UCSD-AML1 (cell line): ENCODE data around the gene PDE5A.

Source experiments
- DNase-seq: peaks from one replicate; lab custom pipeline; 2025; ENCODE audit not compliant: unreplicated experiment; lab: John Stamatoyannopoulos, UW

PDE5A gene

DNA sequence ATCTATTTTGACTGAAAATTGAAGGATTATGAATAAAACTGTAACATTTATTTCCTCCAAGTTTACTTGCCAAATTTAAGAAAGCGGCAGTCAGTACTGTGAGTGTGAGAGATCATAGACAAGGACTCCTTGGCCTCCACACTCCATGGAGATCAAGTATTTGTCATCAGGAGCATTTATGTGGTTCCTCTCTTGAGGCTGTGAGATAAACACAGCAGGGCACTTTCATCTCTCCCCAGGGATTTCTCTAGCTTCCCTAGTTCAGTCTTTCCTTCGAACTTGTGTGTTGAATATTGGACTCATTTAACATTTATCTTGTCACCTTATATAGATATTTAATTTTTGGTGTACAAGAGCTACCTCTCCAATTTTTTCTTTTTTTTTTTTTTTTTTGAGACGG, 40.8 kb downstream of the PDE5A start:
- DNase-seq = no peak

DNA sequence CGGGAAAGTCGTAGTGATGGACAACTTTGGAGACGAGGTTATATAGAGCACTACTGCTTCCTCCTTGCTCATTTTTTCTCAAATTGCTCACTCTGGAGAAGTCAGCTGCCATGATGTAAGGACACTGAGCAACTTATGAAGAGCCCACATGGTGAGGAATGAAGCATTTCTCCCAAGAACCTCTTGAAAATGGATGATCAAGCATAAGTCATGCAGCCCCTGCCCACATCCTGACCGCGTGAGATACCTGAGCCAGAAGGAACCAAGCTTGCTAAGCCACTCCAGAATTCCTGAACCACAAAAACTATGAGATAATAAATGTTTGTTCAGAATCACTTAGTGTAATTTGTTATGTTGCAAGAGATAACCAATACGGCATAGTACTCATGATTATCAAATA, 42.8 kb downstream of the PDE5A start:
- no peak for DNase-seq

DNA sequence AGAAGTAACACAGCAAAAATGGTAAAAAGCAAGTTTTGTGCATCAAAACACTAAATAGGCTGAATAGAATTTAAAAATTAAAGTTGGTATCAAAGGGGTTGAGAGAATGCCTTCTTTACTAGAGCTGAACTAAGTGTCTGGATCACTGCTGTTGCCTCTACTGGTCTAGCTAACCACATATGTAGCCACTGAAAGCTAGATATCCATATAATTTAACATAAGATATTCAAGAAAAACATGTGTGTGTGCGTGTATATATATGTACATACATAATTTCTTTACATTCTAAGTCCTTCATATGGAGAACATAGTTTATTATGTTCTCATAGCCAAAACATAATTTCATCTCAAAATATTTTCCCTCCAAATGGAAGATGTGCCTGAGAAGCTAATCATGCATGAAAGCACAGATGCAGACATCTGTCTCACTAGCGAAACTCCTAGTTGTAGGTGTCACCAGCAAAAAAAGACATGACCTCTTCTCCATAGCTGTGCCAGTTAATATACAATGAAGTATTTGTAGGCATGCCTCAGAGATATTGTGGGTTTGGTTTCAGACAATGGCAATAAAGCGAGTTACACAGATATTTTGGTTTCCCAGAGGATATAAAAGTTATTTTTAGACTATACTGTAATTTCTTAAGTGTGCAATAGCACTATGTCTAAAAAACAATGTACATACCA, 47.3 kb downstream of the PDE5A start:
- no peak for DNase-seq

DNA sequence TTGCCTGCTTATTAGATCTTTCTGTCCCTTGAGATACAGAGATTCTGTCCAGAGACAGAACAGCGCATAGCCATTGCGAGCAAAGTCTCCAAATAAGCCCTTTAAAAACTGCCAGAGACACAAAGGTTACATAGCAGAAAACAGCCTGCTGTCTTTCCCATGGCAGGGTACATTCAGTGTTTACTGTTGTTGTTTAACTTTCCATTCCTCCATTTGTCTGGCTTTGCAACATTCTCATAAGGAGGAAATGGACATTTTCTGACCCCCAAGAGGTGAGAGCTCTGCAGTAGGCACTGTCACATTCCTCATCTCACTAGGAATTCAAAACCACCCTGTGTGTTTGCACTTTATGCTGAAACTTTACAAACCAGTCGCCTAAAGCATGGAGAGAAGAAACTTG, 48.3 kb downstream of the PDE5A start:
- DNase-seq = no peak

DNA sequence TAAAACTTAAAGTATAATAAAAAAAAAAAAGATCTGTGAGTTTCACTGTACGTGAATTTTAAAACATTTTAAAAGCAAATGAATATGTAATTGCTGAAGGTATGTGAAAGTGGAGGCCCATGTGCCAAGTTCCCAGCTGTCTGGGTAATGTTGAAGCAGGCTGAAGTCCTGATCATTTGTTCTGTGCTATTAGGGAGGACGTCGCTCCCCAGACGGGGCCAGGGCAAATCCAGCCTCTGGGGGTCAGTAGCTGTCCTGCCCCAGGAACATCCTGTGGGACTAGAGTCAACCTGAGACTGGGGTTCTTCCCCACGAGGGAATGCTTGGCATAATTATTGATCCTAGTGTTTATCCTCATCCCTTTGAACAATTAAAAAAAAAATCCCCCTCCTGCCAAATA, 48.8 kb downstream of the PDE5A start:
- no peak for DNase-seq

DNA sequence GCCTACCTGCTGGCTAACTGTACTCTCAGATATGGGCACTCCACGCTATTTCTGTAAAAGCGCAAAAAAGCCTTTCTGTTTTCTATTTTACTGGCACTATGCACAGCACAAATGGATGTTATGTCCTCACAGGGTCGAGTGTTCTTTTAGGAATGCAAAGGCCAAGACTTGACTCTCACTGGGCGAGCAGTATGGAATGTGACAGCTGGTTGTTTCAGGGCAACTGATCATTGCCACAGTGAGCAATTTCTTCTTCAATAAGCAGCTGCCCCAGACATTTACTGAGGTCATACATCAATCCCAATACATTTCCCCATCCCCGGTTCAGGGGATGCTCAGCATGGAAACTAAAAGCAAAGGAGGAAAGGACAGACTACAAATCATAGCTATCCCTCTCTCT, 58.2 kb downstream of the PDE5A start:
- DNase-seq = no peak

DNA sequence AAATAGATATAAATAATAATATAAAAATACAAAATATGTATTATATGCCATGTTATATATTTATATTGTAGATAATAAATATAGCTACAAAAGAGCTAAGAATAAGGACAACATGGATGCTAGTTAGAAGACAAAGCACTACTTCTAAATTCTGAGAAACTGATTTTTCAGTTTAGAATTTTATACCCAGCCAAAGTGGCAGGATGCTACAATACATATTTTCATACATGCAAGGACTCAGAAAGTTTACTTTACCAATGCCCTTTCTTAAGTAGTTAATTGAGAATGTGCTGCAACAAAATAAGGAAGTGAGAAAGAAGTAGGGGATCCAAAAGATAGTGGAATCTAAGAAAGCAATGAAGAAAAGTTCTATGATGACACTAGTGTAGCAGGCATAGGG, 64.5 kb downstream of the PDE5A start:
- DNase-seq = no peak

DNA sequence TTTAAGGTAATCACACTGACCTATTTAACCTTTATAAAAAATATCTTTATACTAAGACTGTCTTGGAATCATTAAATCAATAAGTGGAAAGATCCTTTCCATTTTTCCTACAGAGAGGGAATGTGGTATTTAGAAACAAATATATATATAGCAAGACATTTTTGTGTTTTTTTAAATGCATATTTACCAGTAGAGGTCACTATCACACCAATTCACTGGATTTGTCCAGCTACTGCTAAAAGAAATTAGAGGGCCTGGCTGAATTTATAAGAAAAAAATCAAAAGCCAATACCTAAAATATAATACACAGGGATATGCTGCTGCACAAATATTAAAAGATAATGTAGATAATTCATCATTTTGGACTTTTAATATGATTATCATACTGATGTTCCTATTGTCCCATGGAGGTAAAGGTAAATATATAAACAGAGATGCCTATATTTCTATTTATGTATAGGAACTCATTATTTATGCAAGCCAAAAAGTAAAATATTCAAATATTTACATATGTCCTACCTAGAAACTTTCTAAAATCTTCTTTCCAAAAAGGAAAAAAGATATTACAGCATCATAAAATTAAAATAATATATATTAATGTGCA, 69.5 kb downstream of the PDE5A start:
- no peak for DNase-seq

DNA sequence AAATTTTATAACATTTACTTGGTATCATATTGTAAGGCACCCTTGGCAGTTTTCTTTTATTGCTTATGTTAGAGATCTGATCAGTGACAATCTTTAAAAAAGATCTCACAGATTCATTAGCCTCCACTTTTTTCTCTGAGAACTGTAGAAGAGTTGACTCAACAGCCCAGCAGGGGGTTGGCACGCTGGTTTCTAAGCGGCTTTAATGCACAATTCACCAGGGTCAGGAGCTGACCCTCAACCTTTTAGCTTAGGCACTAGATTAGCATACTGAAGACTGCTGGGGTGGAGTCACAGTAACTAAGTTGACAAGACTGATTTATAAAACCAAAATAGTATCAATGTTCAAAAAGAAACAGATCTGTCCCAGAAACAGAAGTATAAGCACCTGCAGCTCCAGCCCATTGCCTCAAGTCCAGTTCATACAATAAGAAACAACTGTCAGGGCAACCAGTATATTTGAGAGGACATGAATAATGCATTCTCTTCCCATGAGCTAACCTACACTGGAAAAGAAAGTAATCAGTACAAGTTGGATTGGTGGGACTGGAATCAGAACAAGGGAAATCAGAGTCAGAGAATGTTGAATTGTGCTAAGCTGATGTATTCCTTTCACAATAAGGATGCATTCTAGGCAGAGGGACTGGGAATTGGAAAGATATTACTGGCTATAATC, 77.6 kb downstream of the PDE5A start:
- DNase-seq = no peak

DNA sequence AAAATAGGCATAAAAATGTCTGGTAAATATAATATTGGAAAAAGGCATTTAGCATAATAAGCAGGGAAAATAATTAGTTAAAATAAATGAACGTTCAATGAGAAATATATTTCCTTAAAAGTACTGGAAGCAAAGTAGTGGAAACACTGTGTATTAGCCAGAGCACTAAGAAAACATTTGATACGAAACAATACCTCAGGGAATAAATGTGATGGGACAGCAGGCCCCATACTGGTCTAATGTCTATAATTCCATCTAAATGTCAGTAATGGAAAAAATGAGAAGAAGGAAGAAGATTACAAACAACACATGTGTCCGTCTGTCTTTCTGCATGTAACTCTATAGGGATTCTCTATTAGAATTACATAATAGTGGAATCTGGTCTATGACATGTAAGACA, 79.0 kb downstream of the PDE5A start:
- no peak for DNase-seq

DNA sequence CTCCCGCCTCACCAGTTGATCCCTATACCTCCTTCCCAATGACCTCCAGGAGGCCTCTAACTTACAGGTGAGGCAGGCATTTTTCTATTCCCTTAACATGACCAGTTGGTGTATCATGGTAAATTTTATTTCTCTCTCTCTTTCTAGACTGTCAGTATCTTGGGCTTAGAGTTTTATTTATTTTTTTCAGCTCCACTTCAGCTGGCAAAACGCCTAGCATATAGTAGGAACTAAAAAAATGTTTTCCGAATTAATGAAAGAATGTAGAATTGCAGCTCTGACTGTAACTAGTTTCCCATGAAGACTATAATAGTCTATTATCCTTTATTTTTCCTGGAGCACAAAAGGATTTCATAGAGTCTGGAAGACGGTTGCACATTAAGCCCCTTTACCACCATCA, 84.8 kb downstream of the PDE5A start:
- DNase-seq = no peak

DNA sequence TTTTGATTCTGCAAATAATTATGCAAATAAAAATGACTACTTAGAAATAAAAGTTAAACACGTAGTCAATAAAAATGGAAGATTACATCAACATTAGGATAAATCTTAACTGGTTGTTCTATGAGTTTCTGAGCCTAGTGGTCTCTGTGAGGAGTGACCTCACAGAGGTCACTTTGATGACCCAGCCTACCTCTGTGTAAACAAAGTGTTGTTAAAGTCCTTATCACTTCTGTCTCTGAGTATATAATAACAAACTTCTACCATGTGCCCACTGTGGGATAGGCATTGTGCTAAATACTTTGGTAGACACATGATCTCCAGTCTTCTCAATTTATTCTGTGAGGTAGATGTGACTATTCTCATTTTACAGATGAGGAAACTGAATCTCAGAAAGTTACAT, 85.4 kb downstream of the PDE5A start:
- no peak for DNase-seq

DNA sequence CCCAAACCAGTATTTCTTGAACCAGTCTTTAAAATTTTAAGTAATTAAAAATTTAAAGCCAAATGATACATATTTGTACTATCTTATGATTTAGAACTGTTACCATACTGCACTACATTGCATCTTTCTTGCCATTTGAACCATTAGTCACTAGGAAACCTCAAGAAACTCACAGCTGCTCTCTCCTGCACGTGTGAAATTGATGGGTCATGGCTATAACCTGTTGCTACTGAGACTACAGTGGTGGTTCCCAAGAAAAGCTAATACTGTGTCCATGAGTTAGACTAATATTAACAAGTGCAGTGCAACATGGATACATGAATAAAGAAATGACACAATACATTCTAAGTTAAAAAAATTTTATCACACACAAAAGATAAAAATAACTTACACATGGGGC, 88.4 kb downstream of the PDE5A start:
- no peak for DNase-seq

DNA sequence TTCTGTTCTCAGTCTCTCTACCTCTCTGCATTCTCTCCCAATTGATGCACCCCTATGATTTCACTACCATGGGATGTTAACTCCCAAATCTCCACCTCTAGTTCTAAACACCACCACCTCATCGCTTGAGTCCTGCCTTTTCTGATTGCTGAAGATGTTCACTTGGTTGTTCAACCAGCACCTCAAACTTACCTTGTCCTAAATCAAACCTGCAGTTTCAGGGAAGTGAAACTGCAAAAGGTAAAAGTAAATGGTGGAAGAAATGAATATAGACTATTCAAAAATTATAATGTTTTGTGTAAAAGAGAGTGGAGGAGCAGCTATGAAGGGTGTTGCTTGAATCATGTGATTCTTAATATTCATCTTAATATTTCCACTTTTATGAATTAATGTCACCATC, 91.0 kb downstream of the PDE5A start:
- DNase-seq = no peak

DNA sequence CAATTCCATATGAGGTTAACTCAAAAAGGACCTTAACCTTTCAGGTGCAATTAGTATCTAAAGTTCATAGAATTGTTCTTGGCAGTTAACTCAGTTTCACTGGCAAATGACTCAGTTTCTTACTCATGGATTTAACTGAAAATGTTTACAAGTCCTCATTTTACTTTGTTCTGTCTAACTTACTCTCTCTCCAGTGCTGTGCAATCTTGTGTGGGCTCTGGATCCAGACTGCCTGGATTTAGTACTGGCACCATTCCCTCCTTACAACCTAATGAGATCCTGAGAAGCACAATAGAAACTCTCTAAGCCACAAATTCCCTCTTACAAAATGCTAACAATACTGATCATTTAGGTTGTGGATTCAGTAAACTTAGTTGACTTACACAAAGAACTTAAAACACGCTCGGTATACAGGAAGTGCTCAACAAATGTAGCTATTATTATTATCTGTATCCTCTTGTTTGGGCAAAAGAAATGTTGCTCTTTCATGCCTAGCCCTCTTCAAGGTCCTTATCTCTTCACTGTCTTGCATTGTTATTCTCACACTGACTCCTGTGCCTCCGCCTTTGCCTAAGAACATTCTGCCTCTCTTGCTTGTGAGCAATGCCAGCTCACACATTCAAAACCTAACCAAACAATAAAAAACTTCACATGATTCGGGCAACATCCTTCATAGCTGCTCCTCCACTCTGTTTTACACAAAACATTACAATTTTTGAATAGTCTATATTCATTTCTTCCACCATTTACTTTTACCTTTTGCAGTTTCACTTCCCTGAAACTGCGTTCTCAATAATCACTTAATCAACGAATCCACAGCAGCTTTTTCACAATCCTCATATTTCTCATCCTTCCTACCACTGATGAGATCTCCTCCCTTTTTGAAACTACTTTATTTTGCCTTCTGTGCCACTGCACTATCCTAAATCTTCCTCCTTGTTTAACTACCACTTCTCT, 91.8 kb downstream of the PDE5A start:
- no peak for DNase-seq

DNA sequence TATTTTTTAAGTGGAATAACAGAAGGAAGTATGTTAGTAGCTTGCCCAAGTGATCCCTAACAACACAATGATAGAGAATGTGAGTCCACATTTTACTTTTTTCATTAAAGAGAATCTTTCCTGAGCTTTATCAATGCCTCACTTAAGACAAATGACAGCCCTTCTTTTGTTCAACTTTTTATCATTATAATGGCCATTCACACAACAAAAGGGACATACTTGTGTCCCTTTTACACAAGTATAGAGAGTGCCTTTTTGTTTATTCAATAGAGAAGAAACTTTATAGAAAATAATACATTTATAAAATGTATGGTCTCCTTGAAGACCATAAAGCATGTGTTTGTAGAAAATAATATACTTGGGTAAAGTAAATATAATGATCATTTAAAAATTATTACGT, 96.3 kb downstream of the PDE5A start:
- no peak for DNase-seq

DNA sequence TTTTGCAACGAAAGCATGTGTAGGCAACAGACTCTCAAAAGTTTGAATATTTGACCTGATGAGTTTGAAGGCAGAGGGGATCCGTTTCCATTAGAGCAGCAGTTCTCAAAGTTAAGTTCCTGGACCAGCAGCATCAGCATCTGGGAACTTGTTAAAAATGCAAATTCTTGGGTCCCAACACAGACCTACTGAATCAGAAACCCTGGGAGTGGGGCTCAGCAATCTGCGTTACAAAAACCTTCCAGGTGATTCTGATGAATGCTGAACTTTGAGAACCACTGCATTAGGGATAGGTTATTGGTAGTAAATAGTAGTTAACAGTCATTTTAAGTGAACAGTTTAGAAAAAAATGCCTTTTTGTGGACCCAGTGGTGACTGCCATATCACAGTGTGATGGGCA, 98.8 kb downstream of the PDE5A start:
- DNase-seq = no peak

DNA sequence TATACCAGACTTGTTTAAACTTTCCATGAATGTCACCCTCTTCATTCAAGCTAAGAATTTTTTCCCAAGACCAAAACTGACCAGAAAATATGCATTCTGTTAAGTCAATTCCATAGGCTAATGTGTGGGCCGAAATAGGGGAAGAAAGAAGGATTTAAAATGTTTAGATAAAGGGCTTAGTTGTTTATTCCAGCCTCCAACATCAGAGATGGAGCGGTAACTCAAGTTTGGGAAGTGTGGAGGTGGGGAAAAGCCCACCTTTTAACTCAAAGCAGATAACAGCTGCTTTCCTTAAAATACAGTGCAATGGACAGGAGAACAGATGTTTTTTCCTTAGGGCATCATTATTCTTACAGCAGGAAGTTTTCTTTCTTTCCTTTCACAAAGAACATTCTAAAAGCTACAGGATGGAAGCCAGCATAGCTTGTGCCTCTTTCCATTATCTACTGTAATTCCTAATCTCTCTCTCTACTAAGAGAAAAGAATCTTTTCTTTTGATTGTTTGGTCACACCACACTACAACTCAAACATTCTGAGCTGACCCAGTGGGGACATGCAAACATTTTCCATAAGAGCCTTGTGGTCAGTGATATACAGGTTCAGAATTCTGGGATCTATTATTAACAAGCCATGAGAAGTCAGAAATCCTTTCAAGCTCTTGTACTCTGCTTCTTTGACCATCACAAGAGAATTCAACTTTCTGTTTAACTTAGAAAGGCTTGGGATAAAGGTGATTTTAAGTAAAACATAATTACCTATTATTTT, 101.6 kb downstream of the PDE5A start:
- DNase-seq = no peak

DNA sequence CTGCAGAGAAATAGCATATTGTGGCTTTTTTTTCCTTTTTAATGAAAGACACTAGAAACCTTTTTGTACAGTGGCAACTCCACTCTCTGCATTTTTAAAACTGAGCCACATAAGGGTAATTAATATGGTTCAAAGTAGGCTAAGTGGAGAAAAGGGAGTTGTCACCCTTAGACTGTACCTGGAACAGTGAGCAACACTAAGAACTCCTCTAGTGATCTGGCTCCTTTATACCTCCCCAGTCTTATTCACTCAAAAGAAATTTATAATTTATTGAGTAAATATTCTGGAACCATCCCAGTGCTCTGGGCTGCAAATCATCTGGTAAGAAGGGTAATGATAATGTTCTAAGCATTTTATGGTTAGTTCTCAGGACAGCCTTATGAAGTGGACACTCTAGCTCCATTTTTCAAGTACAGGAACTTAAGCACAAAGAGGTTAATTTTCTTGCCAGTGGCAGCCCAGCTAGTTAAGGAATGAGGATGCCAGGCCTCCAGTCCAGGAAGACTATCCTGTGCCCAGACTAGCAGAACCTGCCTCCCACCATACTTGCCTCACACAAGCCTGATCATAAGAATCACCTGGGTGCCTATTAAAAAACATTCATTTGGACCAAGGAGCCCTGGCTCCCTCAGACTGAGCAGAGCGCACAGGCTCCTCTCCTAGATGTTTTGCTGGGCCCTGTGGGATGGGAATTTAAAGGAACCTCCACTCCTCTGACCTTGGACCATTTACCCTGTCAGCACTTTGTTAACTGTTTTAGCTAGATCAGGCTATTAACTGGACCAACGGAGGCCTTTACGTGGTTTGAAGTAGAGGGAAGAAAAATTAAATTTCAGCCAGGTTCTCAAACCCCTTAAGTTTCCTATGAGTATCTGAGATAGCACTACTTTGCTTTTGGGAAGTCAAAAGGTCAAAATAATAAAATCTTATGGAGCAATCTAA, 102.6 kb downstream of the PDE5A start:
- no peak for DNase-seq
